ENCODE results near the gene ANKRD44.
"Not testable (repeated sequence)": the region's sequence is repeated elsewhere in the genome, so short reads cannot be mapped to it uniquely, and the experiment has no call there.

Gene ANKRD44

DNA sequence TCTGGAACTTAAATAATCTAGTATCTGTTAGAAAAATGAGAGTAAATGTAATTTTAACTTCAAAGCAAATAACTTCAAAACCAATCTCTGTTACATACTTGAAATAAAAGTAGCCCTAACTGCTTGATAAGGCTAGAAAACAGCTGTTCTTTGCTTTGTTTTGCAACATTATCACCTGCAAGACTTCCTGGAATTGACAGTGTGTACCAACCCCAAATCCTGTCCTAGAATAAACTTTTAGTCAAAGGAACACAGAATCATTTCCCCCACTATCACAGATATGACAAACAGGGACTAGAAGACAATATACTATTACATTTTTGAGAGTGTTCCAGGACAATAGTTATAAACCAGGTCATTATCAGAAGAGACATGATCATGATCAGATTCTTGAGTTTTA, 278.8 kb downstream of the ANKRD44 start:
- TF ChIP-seq, protein P1, sequence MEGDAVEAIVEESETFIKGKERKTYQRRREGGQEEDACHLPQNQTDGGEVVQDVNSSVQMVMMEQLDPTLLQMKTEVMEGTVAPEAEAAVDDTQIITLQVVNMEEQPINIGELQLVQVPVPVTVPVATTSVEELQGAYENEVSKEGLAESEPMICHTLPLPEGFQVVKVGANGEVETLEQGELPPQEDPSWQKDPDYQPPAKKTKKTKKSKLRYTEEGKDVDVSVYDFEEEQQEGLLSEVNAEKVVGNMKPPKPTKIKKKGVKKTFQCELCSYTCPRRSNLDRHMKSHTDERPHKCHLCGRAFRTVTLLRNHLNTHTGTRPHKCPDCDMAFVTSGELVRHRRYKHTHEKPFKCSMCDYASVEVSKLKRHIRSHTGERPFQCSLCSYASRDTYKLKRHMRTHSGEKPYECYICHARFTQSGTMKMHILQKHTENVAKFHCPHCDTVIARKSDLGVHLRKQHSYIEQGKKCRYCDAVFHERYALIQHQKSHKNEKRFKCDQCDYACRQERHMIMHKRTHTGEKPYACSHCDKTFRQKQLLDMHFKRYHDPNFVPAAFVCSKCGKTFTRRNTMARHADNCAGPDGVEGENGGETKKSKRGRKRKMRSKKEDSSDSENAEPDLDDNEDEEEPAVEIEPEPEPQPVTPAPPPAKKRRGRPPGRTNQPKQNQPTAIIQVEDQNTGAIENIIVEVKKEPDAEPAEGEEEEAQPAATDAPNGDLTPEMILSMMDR (IDR thresholded peaks at IDR 0.05; ENCODE audit: borderline replicate concordance, insufficient read depth, low read depth, low read length): no peak
- no peak overlapping the region for H3K4me3 ChIP-seq (ENCODE audit: low read depth, low read length)

DNA sequence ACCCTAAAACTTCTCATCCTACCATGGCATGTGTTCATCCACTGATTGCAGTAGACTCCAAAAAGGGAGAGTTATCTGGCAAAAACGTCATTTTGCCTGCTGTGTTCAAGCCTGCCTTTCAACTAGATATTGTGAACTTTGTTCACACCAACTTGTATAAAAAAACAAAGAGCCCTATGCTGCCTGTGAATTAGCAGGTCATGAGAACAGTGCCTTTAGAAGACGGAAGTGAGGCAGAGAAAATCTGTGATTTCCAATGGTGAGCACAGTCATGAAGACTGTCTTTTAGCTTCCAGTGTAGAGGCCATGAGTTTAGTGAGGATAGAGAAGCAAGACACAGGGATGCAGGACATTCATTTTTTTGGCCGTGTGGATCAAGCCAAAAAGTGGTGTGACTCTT, 280.5 kb downstream of the ANKRD44 start:
- H3K4me3 ChIP-seq (ENCODE audit: low read depth, low read length): no peak overlapping the region
- TF ChIP-seq, protein P1 (IDR thresholded peaks at IDR 0.05; ENCODE audit: borderline replicate concordance, insufficient read depth, low read depth, low read length): no peak

DNA sequence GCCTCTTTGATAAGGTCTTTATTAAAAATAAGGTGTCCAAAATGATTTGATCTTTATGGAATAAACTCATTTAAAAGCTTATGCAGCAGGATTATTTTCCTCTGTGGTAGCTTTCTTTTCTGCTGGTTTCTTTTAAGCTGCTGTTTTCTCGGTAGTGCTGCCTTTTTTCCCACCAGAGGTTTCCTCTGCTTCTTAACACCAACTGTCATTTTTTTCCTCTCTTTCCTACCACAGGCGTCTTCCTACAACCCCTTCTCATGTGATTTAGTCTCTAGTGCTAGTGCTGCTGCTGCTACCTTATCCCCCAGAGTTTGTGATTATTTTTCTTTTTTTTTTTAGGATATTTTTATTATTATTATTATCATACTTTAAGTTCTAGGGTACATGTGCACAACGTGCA, 281.9 kb downstream of the ANKRD44 start:
- TF ChIP-seq, protein P1 (IDR thresholded peaks at IDR 0.05; ENCODE audit: borderline replicate concordance, insufficient read depth, low read depth, low read length): no peak
- no peak overlapping the region for H3K4me3 ChIP-seq (ENCODE audit: low read depth, low read length)

DNA sequence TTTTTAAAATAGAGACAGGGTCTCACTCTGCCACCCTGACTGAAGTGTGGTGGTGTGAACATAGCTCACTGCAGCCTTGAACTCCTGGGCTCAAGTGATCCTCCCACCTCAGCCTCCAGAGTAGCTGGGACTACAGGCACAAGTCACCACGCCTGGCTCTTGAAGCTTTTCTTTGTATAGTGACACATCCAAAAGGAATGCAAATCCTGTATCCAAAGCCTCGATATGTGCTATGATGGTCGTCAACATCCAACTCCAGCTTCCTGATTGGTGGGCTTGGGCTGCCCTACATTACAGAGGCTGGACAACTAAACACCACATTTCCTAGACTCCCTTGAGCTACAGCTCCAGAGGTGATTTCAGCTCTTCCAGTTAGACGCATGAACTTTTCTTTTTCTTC, 282.4 kb downstream of the ANKRD44 start:
- TF ChIP-seq, protein P1 (IDR thresholded peaks at IDR 0.05; ENCODE audit: borderline replicate concordance, insufficient read depth, low read depth, low read length): no peak
- no peak overlapping the region for H3K4me3 ChIP-seq (ENCODE audit: low read depth, low read length)

DNA sequence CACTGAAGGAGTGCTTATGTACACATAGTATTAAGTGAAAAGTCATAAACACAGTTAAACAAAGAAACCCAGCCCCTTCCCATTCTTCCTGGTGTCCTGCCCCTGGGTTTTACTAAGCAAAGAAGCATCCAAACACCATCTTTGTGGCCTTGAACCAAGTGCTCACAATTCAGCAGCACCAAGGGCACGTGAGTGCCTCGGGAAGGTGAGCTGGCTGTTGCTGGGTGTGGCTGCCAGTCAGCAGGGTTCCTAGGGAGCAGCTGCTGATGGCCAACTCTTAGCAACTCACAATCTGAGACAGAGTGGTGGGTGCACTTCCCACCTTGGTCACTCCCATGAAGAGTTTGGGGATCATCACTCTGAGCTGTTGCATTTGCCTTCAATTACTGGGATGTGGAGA, 286.4 kb downstream of the ANKRD44 start:
- TF ChIP-seq, protein P1 (IDR thresholded peaks at IDR 0.05; ENCODE audit: borderline replicate concordance, insufficient read depth, low read depth, low read length): no peak

DNA sequence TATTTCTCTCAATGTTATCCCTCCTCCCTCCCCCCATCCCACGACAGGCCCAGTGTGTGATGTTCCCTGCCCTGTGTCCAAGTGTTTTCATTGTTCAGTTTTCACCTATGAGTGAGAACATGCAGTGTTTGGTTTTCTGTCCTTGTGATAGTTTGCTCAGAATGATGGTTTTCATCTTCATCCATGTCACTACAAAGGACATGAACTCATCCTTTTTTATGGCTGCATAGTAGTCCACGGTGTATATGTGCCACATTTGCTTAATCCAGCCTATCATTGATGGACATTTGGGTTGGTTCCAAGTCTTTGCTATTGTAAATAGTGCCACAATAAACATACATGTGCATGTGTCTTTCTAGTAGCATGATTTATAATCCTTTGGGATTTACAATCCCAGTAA, 289.7 kb downstream of the ANKRD44 start:
- not testable (repeated sequence) for H3K4me3 ChIP-seq (ENCODE audit: low read depth, low read length)

More for the DNA sequence above, 286.4 kb downstream of the ANKRD44 start:
- no peak overlapping the region for H3K4me3 ChIP-seq (ENCODE audit: low read depth, low read length)

DNA sequence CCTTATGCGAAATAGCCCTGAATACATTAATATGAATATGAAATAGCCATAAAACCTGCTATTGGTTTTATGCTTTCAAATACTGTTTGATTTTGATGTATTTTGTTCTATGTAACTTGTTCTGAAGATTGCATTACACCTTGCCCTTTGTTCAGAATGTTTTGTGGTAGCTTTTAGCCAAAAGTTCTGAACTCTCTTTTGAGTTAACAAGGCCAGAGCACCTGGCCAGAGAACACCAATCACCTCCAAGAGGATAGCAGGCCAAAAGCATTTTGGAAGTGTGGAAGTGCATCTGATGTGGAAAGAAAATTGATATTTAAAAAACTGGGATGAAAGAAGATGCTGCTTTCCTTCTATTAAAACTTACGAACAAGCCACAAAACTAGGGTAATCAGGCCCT, 297.5 kb downstream of the ANKRD44 start:
- TF ChIP-seq, protein P1 (IDR thresholded peaks at IDR 0.05; ENCODE audit: borderline replicate concordance, insufficient read depth, low read depth, low read length): no peak
- no peak overlapping the region for H3K4me3 ChIP-seq (ENCODE audit: low read depth, low read length)

Data from GM12875 (cell line).